SJCRH30 (cell line): Measurements from ENCODE around the gene FUT8. TPM values are rescaled to one million over a fixed set of nuclear protein-coding genes. Genes with fewer than 3 reads are reported as not detected.

Experiments used
- DNase-seq, 2 experiments: peaks; one replicate each; pipeline ENCODE4 v3.0.0-alpha.2; 2015 to 2020
- H3K27ac ChIP-seq: fragments of 250-450 bp; sonication (Bioruptor Pico); 2 replicates; pipeline ENCODE4 v1.5.1; 2020; ENCODE audit warnings: mild to moderate bottlenecking, moderate library complexity
- H3K27me3 ChIP-seq: fragments of 250-450 bp; sonication (Bioruptor Pico); 2 replicates; pipeline ENCODE4 v1.5.1; 2020; ENCODE audit warnings: mild to moderate bottlenecking, moderate library complexity
- H3K36me3 ChIP-seq: fragments of 250-450 bp; sonication (Bioruptor Pico); 2 replicates; pipeline ENCODE4 v1.5.1; 2020; ENCODE audit warnings: mild to moderate bottlenecking, moderate library complexity
- H3K4me1 ChIP-seq: fragments of 250-450 bp; sonication (Bioruptor Pico); 2 replicates; pipeline ENCODE4 v1.5.1; 2020; ENCODE audit warnings: mild to moderate bottlenecking, moderate library complexity
- H3K4me3 ChIP-seq: fragments of 250-450 bp; sonication (Bioruptor Pico); 2 replicates; pipeline ENCODE4 v1.5.1; 2020; ENCODE audit warnings: mild to moderate bottlenecking, moderate library complexity
- H3K9me3 ChIP-seq: fragments of 250-450 bp; sonication (Bioruptor Pico); replicated peaks from 2 replicates; pipeline ENCODE4 v1.5.1; 2020; ENCODE audit warnings: mild to moderate bottlenecking, moderate library complexity
- total RNA-seq: library from RNA; depleted of rRNA; stranded (reverse); fragments of >200 nt; shearing (Covaris generic); gene quantifications from 2 replicates; pipeline ENCODE4 v1.2.3, GENCODE V29; 2014

FUT8 gene
- total RNA-seq, 1 experiment from 2014 or later = 11.0 TPM

DNA sequence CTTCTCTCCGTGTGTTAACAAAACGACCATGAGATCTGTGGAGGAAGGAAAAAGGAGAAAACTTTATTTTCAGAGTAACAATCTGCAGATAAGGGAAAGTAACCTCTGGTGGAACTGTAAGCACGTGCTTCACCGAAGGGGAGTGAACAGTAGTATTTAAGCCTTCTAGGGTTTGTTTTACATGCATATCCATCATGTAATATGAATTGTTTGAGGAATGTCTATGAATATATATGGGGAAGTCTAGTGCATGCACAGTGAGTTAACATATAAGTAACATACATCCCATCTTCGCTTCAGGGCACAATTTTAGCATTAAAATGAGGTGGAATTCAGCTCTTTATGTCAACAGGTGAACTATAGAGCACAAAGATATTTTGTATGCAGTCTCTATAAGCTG lies 101.1 kb downstream of the FUT8 start:
- Histone ChIP-seq H3K4me1 (no peaks in the 10 kb centered on the region), H3K36me3 (no peaks in the 10 kb centered on the region), H3K4me3 (no peak overlapping the region), H3K27ac (no peak overlapping the region), H3K27me3 (no peaks in the 10 kb centered on the region), H3K9me3 (no peaks in the 10 kb centered on the region)
- no peak for DNase-seq

DNA sequence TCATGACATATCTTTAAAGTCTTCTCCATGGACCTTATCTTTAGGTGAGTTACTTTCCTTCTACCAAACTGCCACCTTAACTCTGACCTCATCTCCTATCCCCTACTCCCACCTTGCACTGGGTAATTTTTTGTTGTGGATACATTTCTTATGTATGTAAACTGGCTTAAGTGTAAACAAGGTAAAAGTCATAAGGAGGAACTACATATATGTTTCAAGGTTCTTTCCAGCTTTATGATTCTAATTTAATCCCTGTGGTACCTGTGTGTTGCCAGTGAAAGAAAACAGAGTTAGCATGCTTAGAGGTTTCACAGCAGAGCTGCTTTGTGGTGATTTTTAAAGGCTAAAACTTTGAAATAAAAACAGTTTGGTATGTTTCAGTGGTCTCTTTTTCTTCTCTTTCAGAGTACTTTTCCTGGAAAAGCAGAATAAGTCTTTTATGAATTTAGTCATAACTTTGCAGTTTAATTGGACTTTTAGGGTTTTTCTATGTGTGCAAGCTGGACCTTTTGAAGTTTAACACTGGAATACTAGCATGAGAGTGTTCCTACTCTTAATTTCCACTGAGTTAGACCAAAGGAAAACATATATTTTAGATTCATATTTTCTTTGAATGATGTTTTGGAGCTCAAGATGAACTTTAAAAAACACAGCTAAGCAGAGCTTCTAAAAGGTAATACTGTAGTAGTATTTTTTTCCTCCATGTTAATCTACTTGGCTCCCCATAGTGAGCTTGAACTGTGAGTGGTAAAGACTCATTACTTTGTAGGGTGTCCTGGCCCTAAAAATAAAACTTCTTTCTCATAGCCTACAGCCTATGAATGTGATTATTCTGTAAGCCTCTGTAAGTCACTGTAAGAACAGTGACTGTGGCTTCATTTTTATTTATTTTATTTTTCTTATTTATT lies 105.4 kb downstream of the FUT8 start:
- Histone ChIP-seq H3K4me3 (no peak overlapping the region), H3K27ac (no peak overlapping the region), H3K9me3 (no peaks in the 10 kb centered on the region), H3K4me1 (no peaks in the 10 kb centered on the region), H3K36me3 (no peaks in the 10 kb centered on the region), H3K27me3 (no peaks in the 10 kb centered on the region)
- DNase-seq = no peak

DNA sequence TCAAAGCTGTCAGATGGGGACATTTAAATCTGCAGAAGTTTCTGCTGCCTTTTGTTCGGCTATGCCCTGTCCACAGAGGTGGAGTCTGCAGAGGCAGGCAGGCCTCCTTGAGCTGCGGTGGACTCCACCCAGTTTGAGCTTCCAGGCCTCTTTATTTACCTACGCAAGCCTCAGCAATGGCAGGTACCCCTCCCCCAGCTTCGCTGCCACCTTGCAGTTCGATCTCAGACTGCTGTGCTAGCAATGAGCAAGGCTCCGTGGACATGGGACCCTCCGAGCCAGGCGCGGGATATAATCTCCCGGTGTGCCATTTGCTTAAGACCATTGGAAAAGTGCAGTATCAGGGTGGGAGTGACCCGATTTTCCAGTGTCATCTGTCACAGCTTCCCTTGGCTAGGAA lies 115.5 kb downstream of the FUT8 start:
- no peaks in the 10 kb centered on the region for H3K9me3 ChIP-seq
- H3K27me3 ChIP-seq = no peaks in the 10 kb centered on the region
- no peaks in the 10 kb centered on the region for H3K36me3 ChIP-seq
- no peak overlapping the region for H3K27ac ChIP-seq
- no peak overlapping the region for H3K4me3 ChIP-seq
- no peaks in the 10 kb centered on the region for H3K4me1 ChIP-seq
- DNase-seq = no peak

DNA sequence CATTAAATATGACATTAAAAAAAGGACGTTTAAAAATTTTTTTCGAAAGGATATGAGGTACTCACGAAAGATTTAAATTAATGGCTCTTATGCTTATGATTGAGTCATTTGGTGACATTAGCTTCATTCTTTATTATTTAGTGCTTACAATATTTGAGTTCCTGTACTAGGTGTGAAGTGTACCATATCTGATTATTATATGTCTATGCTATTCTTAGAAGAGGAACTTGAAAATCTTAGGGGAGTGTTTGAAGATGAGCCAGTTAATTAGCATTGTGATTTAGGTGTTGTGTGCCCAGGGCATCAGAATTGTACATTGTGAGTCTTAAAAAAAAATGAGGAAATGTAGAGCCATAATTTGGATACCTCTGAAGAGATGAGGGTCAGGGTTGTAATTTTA lies 118.6 kb downstream of the FUT8 start:
- no peaks in the 10 kb centered on the region for H3K27me3 ChIP-seq
- DNase-seq = no peak
- no peak overlapping the region for H3K27ac ChIP-seq
- H3K9me3 ChIP-seq = no peaks in the 10 kb centered on the region
- H3K4me3 ChIP-seq = no peak overlapping the region
- no peaks in the 10 kb centered on the region for H3K4me1 ChIP-seq
- no peaks in the 10 kb centered on the region for H3K36me3 ChIP-seq

DNA sequence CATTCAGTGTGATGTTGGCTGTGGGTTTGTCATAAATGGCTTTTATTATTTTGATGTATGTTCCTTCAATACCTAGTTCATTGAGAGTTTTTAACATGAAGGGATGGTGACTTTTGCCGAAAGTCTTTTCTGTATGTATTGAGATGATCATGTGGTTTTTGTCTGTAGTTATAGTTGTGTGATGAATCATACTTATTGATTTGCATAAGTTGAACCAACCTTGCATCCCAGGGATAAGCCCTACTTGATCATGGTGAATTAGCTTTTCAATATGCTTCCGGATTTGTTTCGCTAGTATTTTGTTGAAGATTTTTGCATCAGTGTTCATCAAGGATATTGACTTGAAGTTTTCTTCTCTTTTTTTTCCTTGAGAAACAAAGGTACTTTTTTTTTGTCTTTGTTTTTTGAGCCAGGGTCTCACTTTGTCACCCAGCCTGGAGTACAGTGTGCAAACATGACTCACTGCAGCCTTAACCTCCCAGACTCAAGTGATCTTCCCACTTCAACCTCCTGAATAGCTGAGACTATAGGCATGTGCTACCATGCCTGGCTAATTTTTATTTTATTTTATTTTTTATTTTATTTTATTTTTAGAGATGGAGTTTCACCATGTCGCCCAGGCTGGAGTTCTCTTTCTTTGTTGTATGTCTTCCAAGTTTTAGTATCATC lies 121.3 kb downstream of the FUT8 start:
- Histone ChIP-seq H3K27me3 (no peaks in the 10 kb centered on the region), H3K4me3 (no peak overlapping the region), H3K27ac (no peak overlapping the region), H3K4me1 (no peaks in the 10 kb centered on the region), H3K9me3 (no peaks in the 10 kb centered on the region), H3K36me3 (no peaks in the 10 kb centered on the region)
- DNase-seq = no peak

DNA sequence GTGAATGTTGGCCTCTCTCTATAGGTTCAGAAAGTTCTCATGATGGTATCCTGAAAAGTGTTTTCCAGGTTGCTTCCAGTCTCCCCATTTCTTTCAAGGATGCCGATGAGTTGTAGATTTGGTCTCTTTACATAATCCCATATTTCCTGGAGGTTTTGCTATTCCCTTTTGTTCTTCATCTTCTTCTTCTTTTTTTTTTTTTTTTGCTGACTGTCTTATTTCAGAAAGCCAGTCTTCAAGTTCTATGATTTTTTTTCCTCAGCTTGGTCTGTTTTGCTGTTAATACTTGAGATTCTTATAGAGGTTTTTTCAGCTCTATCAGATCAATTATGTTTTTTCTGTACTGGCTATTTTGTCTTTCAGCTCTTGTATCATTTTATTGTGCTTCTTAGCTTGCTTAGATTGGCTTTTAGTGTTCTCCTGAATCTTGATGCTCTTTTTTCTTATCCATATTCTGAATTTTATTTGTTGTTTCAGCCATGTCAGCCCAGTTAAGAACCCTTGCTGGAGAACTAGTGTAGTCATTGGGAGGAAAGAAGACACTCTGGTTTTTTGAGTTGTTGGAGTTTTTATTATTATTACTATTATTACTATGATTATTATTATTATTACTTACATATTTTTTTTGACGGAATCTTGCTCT lies 124.4 kb downstream of the FUT8 start:
- no peak overlapping the region for H3K4me3 ChIP-seq
- H3K27ac ChIP-seq = no peak overlapping the region
- H3K27me3 ChIP-seq = no peaks in the 10 kb centered on the region
- H3K9me3 ChIP-seq = no peaks in the 10 kb centered on the region
- no peak for DNase-seq
- no peaks in the 10 kb centered on the region for H3K36me3 ChIP-seq
- no peaks in the 10 kb centered on the region for H3K4me1 ChIP-seq

DNA sequence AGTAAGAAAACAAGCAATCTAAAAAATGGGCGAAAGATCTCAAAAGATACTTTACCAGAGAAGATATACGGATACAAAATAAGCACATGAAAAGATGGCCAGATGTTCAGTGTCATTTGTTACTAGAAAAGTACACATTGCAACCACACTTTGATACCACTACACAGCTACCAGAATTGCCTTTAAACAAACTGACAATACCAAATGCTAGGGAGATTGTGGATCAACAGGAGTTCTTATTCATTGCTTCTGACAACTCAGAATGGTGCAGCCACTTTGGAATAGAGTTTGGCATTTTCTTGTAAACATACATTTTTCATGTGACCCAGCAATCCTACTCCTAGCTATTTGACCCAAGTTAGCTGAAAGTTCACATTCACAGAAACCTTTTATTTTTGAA lies 136.3 kb downstream of the FUT8 start:
- no peak for DNase-seq

DNA sequence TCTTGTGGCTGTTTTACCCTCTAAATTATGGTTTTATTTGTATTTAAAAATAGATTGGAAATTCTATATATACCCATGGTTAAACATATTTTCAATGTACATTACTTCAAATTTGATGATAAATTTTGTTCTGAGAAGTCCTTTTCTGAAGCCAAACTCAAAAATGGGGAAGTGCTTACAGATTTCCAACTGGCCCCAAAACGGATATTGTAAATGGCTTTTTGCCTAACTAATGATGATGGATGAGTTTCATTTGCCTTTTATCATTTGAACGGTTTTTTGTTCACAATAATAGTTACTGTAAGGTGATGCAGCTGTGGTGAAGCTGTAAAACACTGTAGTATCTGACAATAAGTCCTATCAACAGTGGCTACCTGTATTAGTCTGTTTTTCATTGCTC lies 136.9 kb downstream of the FUT8 start:
- no peak for DNase-seq
- H3K4me1 ChIP-seq = no peaks in the 10 kb centered on the region

More for the DNA sequence above, 136.3 kb downstream of the FUT8 start:
- no peak overlapping the region for H3K4me3 ChIP-seq
- no peaks in the 10 kb centered on the region; the same call in 1 of the 2 replicates for H3K9me3 ChIP-seq
- no peak overlapping the region for H3K27ac ChIP-seq
- no peaks in the 10 kb centered on the region for H3K4me1 ChIP-seq
- H3K36me3 ChIP-seq = no peaks in the 10 kb centered on the region
- no peaks in the 10 kb centered on the region for H3K27me3 ChIP-seq

DNA sequence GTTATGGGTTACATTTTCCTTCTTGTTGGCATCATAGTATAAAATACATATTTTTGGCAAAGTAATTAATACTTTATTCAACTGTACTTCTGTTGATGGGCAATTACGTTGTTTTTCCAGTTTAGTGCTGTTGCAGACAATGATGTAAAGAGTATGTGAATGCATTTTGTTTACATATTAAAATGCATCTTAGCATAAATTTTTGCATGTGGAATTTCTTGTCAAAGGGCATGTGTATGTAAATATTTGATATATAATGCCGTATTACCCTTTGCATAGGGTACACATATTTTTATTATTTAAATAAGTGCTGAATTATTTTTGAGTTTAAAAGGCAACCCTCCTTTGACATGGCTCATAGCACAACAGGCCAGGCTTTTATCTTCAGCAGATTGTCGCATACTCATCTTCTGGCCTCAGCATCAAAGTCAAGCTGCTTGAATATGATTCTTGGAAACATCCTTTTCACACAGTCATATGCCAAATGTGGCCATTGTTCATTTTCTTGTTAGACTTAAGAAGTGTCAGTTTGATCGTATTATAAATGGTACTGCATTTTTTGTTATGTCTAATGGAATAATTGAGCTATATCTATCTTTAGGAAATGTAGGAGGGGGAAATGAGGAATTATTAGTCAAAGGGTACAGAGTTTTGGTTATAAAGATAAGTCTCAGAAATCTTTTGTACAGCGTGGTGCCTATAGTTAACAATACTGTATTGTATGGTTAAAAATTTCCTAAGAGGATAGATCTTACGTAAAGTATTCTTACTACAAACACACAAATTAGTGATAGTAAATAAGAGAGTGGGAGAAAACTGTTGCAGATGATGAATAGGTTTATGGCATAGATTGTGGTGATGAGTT lies 138.5 kb downstream of the FUT8 start:
- Histone ChIP-seq H3K4me1 (no peaks in the 10 kb centered on the region), H3K9me3 (no peaks in the 10 kb centered on the region; the same call in 1 of the 2 replicates), H3K4me3 (no peak overlapping the region), H3K27ac (no peak overlapping the region), H3K36me3 (no peaks in the 10 kb centered on the region), H3K27me3 (no peaks in the 10 kb centered on the region)
- DNase-seq = no peak

More for the DNA sequence above, 136.9 kb downstream of the FUT8 start:
- H3K36me3 ChIP-seq = no peaks in the 10 kb centered on the region
- no peak overlapping the region for H3K27ac ChIP-seq
- no peaks in the 10 kb centered on the region; the same call in 1 of the 2 replicates for H3K9me3 ChIP-seq
- no peak overlapping the region for H3K4me3 ChIP-seq
- no peaks in the 10 kb centered on the region for H3K27me3 ChIP-seq

DNA sequence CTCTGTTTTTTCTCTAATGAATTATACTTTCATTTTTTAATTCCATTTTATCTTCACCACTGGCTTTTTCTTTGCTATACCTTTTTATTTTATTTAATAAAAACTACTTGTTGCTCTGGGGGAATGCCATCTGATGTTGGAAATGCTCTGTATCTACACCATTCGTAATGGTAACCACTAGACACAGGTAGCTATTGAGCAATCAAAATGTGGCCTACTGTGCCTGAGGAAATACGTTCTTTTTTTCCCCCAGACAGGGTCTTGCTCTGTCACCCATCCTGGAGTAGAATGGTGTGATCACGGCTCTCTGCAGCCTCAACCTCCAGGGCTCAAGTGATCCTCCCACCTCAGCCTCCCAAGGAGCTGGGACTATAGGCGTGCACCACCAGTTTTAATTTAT lies 140.2 kb downstream of the FUT8 start:
- Histone ChIP-seq H3K4me3 (no peak overlapping the region), H3K4me1 (no peaks in the 10 kb centered on the region), H3K9me3 (no peaks in the 10 kb centered on the region; the same call in 1 of the 2 replicates), H3K36me3 (no peaks in the 10 kb centered on the region), H3K27ac (no peak overlapping the region), H3K27me3 (no peaks in the 10 kb centered on the region)
- no peak for DNase-seq

DNA sequence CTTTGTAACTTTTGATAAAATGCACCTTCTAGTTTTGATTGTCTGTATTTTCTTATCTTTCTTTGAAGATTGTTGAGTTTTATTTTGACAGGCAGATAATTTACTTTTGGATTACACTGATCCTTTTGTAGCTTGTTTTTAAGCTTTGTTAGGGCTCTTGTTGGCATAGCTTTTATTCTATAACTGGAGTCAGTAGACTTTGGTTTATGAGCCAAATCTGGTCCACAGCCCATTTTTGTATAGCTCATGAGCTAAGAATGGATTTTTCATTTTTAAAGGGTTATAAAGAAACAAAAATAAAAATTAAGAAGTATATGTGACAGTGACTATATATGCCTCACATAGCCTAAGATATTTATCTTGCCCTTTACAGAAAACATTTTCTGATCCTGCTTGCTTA lies 142.3 kb downstream of the FUT8 start:
- Histone ChIP-seq H3K4me1 (no peaks in the 10 kb centered on the region), H3K27me3 (no peaks in the 10 kb centered on the region), H3K9me3 (no peaks in the 10 kb centered on the region; the same call in 1 of the 2 replicates), H3K36me3 (no peaks in the 10 kb centered on the region), H3K4me3 (no peak overlapping the region), H3K27ac (no peak overlapping the region)
- no peak for DNase-seq

DNA sequence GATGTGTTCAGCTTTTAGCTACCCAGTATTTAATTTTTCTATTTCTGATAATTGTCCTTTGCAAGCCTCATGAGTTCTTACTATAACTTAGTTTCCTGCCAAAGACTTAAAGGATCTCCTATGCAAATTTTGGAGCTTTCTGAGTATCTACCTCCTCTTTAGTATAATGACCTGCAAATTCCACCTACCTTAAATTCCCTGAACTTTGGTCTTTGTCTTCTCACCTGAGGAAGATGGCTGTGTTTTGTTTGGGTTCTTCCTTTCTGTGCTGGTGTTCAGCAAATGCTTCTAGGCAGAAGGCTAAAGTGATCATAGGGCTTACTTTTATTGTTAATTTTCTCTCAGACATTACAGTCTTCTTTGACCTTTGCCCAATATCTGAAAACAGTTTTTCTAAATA lies 142.8 kb downstream of the FUT8 start:
- Histone ChIP-seq H3K36me3 (no peaks in the 10 kb centered on the region), H3K27ac (no peak overlapping the region), H3K9me3 (no peaks in the 10 kb centered on the region), H3K27me3 (no peaks in the 10 kb centered on the region), H3K4me1 (no peaks in the 10 kb centered on the region), H3K4me3 (no peak overlapping the region)
- no peak for DNase-seq

DNA sequence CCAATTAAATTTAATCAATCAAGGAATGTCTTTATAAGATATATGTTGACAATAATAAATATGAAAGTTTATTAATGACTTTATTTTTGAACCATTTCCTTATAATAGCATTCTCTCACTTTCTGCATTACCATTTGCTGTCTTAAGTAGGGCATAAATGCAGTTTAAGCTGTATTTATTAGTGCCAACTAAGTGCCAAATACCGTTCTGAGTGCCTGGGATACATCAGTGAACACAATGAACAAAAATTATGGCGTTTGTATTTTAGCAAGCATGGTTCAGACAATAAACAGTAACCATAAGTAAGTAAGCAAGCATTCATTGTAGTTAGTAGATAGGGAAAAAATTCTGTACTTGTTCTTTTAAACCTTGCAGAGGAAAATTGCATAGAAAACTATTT lies 145.8 kb downstream of the FUT8 start:
- H3K27me3 ChIP-seq = no peaks in the 10 kb centered on the region
- no peak overlapping the region for H3K27ac ChIP-seq
- H3K36me3 ChIP-seq = no peaks in the 10 kb centered on the region
- H3K4me3 ChIP-seq = no peak overlapping the region
- H3K4me1 ChIP-seq = no peaks in the 10 kb centered on the region
- DNase-seq = no peak
- no peaks in the 10 kb centered on the region for H3K9me3 ChIP-seq

DNA sequence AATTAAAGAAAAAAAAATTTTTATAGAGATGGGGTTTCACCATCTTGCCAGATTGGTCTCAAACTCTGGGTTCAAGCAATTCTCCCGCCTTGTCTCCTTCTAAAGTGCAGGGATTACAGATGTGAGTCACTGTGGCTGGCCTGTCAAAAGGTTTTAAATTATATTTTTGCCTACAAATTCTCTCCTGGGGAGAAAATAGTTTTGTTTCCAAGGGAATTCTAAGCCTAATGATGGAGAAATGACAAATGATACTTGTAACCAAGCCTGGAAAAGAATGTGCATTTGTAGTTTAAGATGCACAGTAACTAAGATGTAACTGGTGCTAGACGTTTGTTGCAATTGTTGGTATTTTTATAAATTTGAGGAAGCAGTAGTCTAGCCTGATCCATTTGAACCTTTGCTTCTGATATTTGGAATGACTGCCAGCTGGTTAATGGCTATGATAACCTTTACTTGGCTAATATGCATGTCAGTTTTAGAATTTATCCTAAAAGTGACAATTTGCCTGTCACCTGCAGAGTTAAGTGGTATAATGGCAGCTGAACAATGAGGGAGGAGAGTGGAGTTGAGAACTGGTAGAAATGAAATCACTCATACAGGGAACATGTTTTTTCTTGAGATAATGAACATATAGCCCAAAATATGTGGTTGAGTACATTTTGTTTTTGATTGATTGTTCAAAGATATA lies 148.0 kb downstream of the FUT8 start:
- H3K27ac ChIP-seq = no peak overlapping the region
- no peak for DNase-seq
- H3K4me1 ChIP-seq = no peaks in the 10 kb centered on the region
- no peak overlapping the region for H3K4me3 ChIP-seq
- no peaks in the 10 kb centered on the region for H3K36me3 ChIP-seq
- no peaks in the 10 kb centered on the region for H3K9me3 ChIP-seq
- H3K27me3 ChIP-seq = no peaks in the 10 kb centered on the region
